ENCODE measurements around the gene CANX.
"Not testable (repeated sequence)": the region's sequence is repeated elsewhere in the genome, so short reads cannot be mapped to it uniquely, and the experiment has no call there.

The CANX gene

GRCh38 chr5:179698935-179699615, at the start of gene CANX:
TSS of gene CANX (plus strand) at chr5:179698967. CDS start at chr5:179705682, 6,715 bp downstream.
- no peak for DNase-seq

- DNase-seq, result not testable (repeated sequence)
These were observed 49.5 kb upstream of the CANX start for GRCh38 chr5:179649166-179649703.

- not testable (repeated sequence) for DNase-seq
These were observed 48.5 kb upstream of the CANX start for GRCh38 chr5:179650245-179650644.

DNA sequence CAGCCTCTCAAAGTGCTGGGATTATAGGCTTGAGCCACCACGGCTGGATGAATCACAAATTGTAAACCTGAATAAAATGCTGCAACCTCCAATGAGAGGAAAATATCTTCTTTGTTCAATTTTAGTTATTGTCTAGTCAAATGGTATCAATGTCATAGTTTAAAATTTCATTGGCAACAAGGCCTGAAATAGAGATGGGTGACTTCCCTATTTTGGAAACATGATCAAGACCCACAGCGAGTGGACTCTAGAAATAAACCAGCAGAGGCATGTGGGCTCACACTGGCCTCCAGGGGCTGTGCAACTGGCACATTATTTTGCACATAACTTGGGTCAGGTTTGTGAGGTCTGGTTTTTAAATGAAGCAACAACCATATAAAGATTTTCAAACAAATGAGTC, 45.6 kb upstream of the CANX start:
- DNase-seq, result not testable (repeated sequence)

DNA sequence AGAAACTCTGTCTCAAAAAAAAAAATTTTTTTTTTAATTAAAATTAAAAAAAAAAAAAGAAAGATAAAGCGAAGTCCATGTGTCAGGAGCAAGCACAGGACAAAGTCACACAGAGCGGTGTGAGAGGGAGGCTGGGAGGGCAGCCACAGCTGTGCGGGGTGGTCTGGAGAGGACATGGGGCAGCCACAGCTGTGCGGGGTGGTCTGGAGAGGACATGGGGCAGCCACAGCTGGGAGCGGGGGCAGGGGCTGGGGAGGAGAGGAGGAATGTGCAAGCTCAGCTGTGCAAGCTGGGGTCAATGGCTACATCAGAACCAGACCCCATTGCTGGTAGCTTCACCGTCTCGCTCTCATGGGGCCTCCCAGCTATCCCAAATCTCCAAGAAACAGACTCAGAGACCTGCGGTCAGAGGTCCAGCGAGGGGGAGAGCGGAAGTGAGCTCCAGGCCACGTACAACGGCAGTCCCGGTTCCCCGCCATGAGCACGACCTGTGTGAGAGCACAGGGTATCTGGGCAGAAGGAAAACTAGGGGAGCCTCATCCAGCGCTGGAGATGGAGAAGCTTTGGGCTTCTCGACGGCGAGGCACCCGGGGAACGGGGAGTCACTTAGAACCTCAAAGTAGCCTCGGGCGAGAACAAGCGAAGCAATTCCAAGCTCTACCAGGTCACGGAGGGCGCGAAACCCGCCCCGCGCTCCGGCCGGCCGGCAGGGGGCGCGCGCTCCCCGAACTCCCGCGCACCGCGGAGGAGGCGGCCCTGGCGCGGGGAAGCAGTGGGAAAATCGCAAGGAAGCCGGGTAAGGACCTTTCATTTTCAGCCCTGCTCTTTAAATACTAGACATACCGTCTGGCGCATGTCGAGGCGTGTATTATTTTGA, 41.2 kb upstream of the CANX start:
- DNase-seq, result not testable (repeated sequence)

DNA sequence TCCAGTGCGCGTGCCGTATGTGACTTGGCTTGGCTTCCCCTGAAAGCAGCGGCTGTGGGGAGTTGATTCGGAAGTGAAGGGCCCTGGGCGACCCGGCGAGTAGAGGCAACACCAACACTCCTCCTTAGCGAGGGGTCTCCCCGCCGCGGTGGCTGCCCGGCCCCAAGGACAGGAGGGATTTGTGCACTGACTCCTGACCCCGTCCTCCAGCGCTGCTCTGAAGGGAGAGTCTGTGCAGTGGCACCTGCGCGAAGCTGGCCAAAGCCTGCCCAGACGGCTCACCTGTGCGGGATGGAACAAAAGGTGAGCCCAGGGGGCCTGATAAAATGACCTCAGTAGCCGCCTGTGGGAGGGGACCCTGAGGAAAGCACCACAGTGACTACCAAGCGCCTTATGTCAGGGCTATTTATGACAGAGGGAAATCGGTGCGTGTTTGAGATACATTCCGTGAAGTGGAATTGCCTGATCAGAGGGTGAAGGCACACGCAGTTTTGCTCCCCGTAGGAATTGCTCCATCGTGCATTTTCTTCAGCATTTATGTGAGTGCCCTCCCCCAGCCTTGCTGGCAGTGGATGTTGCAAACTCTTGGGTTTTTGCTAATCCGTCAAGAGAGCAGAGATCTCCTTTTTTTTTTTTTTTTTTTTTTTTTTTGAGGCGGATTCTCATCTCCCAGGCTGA, 40.4 kb upstream of the CANX start:
- DNase-seq, result not testable (repeated sequence)

DNA sequence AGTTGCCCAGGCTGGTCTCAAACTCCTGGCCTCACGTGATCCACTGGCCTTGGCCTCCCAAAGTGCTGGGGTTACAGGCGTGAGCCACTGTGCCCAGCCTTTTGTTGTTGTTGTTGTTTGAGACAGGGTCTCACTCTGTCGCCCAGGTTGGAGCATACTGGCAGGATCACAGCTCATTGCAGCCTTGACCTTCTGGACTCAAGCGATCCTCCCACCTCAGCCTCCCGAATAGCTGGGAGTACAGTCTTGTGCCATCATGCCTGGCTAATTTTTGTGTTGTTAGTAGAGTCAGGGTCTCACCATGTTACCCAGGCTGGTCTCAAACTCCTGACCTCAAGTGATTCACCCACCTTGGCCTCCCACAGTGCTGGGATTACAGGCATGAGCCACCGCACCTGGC, 37.1 kb upstream of the CANX start:
- not testable (repeated sequence) for DNase-seq

- DNase-seq, result no peak
These were observed 30.4 kb upstream of the CANX start for GRCh38 chr5:179668391-179668790.

GRCh38 chr5:179678223-179679013, 20.3 kb upstream of the CANX start:
- peak; percentile 81 for DNase-seq

- DNase-seq, result no peak
These were observed 19.6 kb upstream of the CANX start for GRCh38 chr5:179679014-179679674.

DNA sequence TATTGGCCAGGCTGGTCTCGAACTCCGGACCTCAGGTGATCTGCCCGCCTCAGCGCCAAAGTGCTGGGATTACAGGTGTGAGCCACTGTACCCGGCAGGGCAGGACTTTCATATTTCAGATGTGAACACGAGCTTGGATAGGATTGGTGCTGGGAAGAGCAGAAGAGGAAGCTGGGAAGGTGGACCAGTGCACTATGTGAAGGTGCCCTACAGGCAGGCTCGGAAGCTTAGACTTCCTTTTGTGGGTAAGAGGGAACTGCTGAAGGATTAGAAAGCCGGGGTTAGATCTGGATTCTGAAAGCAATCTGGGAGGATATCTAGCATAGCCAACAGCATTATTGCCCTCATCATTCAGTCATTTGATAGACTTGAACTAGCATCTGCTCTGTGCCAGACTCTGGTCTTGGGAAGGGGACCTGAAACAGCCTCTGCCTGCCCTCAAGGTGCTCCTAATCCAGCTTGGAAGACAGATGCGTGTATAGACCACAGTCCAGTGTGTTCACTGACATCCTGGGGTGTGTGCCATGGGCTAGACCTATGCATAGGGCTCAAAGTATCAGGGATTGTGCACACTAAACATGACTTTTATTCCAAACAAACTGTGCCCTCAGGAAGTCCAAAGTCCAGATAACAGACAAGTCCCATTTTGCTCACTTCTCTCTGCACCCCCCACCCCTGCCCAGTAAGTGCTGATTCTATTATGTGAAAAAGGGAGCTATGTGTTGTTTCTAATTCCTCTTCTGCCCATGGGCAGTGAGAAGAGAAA, 18.6 kb upstream of the CANX start:
- no peak for DNase-seq

GRCh38 chr5:179680780-179681401, 17.9 kb upstream of the CANX start, which contains the start of gene CBY3:
TSS of gene CBY3 (minus strand) at chr5:179681034. CDS start at chr5:179680918, 116 bp downstream.
- no peak for DNase-seq

DNA sequence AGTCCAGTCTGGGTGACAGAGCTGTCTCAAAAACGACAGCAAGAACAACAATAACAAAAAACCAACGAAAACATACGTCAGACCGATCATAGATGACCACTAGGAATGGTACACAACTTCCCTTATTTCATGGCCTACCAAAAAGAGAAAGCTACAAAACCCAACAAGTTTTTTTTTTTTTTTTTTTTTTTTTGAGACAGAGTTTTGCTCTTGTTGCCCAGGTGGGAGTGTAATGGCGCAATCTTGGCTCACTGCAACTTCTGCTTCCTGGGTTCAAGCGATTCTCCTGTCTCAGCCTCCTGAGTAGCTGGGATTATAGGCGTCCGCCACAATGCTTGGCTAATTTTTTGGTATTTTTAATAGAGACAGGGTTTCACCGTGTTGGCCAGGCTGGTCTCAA, 9.6 kb upstream of the CANX start:
- DNase-seq, result not testable (repeated sequence)

DNA sequence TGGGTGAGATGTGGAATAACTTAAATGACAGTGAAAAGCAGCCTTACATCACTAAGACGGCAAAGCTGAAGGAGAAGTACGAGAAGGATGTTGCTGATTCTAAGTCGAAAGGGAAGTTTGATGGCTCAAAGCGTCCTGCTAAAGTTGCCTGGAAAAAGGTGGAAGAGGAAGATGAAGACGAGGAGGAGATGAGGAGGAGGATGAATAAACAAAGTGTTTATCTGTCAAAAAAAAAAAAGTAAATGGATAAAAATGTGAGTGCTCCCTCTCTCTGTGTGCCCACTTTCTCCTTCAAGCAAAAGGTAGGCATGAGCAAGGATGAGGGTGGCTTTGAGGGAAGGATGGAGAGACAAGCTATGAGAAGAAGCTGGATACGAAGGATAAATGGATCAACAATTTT, 4.2 kb upstream of the CANX start:
- DNase-seq, result no peak

DNA sequence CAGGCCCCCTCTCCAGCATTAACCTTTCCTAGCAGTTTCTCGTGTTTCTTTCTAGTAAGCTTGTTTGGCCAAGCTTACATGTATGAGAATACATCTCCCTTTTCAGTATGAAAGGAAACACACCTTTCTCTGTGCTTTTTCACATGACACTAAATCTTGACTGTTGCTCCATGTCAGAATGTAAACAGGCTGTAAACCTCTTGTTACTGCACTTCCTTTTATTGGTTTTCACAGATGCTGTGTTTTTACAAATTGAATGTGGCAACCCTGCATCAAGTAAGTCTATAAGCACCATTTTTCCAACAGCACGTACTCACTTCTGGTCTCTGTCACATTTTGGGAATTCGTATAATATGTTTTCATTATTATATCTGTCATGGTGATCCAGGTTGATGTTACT, 2.2 kb upstream of the CANX start:
- DNase-seq, result no peak

DNA sequence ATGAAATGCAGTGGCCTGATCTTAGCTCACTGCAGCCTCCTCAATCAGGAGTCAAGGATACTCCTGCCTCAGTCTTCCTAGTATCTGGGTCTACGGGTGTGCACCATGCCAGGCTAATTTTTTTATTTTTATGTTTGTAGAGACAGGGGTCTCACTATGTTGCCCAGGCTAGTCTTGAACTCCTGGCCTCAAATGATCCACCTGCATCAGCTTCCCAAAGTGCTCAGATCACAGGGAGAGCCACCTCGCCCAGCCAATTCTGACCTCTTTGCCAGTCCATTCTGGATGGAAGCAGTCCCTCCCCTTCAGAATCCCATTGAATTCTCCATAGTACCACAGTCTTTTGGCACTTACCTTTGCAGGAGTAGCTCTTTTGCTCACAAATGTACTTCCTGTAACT, 1.7 kb upstream of the CANX start:
- DNase-seq, result no peak

- not testable (repeated sequence) for DNase-seq
These were observed 1.2 kb upstream of the CANX start for GRCh38 chr5:179697543-179697942.

DNA sequence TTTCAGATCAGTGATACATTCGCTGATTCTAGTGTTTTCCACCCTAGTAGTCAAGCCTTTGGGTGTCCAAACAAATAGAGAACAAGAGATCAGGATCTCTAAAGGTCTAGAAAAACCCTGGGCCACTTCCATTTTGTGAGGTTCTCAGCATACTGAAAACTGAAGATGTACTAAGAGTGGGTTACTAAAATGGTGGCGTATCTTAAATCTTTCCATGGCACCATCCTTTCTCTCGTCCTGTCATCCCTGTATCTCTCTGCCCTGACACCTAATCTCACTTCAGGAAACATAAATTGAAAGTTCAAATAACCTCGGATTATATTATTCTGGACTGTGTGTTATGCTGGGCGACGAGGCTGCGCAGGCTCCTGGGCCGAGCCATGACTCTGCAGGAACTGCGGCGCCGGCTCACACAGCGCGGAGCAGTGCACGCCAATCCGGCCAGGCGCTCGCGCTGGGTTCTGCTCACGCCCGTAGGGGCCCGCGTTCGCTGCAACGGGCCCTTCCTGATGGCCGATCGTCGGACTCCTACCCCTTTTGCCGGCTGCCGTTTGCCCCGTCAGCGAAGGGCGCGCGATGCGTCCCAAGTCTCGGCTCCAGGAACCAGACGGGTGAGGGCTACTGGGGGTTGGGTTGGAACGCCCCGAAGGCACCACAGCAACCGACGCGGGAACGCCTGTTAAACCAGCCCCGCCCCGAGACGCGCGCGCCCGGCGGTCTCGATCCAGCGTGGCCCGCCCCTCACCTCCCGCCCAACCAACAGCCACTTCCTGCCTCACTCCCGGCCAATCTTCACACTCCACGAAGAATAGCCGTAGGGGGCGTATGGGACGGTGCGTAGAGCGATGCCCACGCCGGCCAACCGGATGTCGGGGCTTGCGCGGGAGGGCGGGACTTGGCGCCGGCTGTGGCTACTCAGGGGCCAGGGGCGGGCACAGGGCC, 503 bp upstream of the CANX start:
- peak; percentile 99 for DNase-seq

DNA sequence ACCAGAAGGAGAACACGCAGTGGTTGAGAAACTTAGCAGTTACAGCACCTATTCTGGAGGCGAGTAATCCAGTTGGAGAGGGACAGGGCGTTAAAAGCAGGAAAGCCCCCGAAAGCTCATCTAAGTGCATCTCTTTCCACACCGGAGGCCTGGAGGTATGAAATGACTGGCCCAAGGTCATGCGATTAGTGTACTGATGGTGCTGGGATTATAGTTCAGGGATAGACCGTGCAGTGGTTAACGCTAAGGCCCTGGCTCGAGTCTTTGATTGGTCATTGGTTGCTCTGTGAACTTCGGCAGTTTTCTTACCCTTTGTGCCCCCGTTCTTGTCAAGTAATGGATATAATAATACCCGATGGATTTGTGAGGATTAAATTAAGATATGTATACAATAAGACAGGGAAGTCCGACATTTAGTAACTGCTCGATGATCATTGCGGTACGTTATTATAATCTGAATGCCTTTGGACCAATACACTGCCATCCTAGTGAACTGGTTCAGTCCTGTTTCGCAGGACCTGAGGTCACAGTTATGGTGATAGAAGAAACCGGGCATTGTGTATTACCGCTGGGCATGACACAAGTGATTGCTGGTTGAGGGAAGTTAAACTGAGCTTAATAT, 960 bp downstream of the CANX start:
- DNase-seq, result no peak

All from amniotic stem cell (primary cell).